GM21576 (cell line): Measurements from ENCODE around the gene MAST4.

Source experiments
- ATAC-seq: cut with Tn5 transposase; IDR thresholded peaks from one replicate; pipeline ENCODE4 v1.9.1; 2021; ENCODE audit warnings: mild to moderate bottlenecking, moderate library complexity; ENCODE audit not compliant: unreplicated experiment

The MAST4 gene

GRCh38 chr5:67031692-67032091 is 435.5 kb downstream of the MAST4 start:
- no peak for ATAC-seq

DNA sequence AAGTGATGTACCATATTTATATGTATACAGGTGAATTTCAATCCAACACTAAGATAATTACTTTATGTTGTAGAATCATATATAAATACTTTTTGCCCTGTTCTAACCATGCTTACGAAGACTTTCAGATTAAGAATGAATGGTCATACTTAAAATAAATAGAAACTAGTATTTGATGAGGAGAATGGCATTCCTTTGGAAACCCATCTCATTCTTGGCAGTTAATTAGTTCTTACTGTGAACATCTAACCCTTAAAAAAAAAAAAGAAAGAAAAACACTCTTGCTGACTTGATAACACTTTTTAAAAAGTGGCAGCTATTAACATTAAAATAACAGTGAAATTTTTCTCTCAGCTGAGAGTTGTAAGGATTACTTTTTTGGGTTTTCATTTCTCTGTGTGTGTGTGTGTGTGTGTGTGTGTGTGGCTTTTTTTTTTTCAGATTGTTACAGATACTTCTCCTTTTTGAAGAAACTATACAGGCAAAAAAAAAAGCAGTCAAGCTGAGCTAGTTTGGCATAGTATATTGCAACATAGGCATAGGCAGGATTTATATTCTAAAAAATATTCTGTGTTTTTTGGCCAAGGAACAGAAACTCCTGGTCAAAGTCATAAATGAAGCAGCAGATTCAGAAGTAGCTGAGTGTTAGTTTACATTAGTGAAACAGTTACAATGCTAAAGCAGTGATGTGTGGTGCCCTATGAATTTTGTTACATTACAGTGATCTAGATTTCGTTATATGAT is 436.9 kb downstream of the MAST4 start:
- no peak for ATAC-seq

DNA sequence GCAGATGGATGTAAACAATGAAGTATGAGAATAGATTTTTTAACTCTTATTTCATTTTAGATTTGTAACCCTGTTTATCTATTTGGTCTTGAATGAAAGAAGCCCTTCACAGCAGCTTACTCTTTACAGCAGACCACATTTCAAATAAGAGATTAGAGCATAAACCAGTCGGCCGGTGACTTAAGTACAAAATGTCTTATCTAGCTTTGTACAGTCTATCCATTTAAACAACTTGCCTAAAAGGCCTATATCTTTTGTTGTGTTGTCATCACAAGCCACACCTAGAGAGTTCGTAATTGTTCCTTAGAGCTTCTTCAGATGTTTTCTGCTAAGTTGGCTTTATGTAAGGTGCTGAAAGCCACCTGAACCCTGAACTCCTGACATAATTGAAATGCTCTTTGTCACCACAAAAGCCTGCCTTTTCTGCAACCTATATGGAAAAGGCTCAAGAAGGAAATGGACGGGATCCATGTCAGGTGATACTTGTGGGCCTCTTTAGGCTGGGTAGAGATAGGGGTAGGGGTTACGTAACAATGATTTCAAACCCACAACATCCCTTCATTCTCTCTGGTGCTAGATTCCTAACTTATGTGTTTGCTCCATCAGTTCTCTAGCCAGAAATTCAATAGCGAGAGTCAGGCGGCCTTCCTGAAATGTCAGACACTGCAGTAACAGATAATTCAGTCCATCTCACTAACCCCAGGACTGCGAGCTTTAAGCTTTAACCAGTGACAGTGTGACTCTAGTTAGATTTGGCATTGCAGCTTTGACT is 437.9 kb downstream of the MAST4 start:
- ATAC-seq, result no peak

DNA sequence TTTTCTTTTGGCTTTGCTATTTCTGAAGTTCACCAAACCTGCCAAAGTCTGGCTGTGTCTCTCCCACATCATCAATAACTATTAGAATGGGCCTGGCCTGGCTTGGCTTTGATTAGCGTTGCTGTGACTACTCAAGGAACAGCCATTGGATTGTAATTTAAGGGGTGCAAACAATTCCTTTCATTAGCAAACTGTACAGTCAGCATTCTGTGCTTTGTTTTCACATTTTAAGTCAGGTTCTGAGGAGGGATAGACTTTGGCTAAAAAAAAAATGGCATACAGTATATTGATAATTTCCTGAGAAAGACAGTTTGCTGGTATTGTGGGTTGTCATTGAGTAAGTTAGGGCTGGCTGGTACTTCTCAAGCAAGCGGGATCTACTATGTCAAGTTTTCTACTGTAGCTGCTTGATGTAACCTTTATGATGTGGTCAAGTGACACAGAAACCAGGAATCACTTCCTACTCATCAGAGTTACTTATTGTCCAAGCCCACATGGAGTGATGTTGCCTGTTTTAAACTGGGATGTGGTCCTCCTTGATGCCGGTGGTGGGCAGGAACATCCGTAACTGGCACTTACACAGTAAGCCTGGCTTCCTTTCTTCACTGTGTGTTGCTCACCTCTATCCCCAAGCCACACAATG is 439.0 kb downstream of the MAST4 start:
- no peak for ATAC-seq

DNA sequence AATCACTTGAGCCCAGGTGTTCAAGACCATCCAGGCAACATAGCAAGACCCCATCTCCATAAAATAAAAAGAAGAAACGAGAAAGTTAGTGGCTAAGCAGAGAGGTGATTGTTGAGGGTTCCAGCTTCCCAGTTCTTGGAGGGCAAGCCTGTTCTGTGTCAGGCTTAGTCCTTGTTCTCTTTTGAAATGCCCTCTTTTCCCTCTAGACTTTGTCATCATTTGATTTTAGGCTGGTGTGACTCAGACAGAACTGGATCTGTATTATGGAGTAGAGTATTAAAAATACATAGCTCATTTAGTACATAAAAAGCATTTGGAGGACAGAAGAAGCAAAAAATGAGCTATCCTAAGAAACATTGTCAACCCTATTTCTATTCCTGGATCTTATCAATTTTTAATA is 441.0 kb downstream of the MAST4 start:
- no peak for ATAC-seq

GRCh38 chr5:67038817-67039603 is 442.8 kb downstream of the MAST4 start:
- no peak for ATAC-seq

- no peak for ATAC-seq
Observed at GRCh38 chr5:67042176-67043003, 446.2 kb downstream of the MAST4 start.

DNA sequence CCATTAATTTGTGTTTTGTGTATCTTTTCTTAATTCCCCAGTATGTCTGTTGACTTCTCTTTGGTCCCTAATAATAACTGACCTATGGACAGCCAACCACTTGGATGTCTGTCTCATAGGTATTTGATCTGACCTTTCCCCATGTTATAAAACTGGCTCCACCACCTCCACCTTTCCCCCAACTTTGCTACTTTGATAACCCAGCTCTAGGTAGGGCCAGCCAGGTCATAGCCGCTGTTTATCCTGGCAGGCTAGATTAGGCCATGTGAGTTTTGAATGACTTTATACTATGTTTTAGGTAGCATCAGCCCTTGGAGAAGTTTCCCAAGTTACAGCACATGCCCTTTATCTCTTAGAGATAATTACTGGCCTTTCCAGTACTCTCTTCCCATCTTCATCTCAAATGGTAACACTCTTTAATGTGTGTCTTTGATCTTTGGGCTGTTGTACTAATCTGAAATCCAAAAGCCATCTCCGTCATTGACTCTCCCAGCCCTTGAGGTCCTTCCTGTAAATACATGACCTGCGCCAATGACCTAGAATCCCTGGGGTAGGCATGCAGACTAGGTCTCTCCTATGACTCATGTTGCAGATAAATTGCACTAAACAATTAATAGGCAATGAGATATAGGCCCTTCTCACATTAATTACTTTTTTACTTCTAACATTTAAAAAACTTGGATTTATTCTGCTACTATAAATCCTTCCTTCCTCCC is 447.8 kb downstream of the MAST4 start:
- ATAC-seq, result no peak

DNA sequence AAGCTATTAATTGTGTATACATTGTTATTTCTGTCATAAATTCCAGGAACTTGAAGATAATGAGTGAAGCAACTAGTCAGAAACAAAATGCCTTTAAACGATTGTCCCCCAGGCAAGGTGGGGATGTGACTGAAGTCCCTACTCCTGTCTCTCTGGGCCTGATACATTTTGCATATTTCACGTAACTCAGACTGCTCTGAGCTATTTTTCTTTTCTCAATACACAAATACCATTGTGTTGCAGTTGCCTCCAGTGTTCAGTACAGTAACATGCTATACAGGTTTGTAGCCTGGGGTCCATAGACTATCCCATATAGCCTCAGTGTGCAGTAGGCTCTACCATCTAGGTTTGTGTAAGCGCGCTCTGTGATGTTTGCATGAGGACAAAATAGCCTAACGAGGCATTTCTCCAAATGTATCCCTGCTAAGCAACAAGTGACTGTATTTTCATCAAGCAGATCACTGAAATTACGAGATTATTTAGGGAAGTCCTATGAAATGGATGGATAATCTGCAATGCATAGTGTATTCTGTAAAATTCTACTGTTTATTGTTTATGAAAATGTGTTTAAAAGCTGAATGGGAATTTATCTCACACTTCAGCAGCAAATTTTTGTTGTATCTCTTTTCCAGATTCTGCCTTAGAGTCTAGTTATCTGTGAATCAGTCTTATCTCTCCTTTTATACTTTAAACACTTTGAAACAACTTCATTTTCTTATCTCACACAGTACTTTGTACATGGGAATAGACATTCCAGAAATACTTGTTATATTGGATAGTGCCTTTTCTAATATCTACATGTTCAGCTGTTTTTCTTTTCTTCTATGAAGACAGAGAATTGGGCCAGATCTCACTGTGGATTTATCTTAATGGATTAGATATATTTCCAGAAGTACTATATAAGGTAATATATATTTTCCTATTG is 449.9 kb downstream of the MAST4 start:
- no peak for ATAC-seq

DNA sequence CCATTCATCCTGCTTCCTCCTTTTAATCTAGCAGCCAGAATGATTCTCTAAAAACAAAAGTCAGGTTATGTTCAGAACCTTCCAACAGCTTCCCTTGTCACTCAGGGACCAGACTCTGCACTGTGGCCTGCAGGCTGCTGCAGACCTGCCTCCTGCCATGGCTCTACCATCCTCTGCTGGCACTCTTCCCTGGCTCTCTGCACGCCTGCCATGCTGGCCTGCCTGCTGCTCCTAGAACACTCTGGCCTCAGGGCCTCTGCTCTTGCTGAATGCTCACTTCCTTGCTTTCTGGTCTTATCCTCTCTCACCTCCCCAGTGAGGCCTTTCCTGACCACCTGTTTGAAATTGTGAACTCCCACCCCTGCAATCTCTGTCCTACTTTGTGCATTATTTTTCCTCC is 451.0 kb downstream of the MAST4 start:
- no peak for ATAC-seq

DNA sequence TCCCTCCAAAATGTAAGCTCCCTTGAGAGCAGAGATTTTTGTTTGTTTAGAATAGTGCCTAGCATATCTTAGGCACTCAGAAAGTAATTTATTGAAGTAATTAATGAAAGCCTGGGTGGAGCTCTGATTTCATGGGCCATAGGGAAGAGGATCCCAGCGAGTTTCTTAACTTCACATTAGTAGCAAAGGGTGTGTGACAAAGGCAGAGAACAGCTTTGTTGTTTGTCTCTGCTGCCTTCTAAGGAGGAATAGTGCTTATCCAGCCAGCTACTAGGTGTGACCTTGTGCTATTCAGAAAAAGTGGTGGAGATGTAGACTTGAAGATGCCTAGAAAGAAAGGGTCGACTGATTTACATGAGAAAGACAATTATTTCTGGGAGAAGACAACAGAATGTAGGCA is 451.4 kb downstream of the MAST4 start:
- no peak for ATAC-seq

- no peak for ATAC-seq
Observed at GRCh38 chr5:67050125-67050524, 453.9 kb downstream of the MAST4 start.

DNA sequence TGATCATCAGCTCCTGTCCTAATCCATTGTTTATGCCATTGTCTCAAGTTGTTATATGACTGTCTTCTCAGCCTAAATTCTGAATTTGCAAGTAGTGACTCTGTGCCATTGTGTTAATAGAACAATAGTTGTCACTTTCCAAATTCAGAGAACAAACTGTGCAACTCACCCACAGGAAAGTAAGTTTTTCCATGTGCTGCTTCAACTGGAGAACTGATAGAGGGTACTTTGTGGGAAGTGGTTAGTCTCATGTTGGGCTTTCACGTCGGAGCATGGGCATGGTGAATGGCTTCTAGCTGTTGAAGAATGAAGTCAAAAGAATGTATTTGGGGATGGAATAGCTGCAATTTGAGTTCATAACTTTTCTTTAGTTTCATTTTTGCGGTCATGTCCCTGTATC is 454.4 kb downstream of the MAST4 start:
- no peak for ATAC-seq

DNA sequence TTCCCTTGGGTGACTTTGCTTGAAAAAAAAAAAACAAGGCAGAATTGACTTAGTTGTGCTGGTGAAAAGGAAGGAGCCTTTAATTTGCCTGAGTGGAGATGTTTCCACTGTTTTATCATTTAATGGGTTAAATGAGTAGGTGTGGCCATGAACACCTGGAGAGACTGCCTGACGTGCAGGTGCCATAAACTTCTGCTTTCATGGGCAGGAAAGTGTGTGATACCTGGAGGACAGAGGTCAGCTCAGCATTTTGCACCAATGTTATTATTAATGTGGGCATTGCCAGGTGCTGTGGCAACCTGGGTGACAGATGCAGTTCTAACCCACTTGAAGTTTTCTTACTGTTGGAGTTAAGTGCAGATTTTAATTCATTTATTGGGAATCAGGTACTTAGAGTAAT is 455.0 kb downstream of the MAST4 start:
- no peak for ATAC-seq

- ATAC-seq, result no peak
Observed at GRCh38 chr5:67052034-67052433, 455.8 kb downstream of the MAST4 start.

DNA sequence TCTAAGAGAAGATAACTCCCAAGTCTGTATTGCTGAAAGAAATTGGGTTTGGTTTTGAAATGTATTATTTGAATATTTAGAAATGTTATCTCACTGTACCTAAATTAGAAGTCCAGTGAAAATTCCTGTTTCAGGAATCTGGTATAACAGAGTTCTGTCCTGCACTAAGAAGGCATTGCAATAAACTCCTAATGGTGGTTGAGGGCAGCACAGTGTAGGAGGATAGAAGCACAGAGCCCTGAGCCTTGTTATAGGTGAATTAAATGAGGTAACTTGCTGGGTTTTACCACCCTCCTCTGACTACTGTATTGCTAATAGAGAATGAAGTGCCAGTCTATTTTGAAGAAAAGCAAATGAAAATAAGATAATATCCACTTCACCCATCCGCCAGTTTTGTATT is 457.0 kb downstream of the MAST4 start:
- ATAC-seq, result no peak

- no peak for ATAC-seq
Observed at GRCh38 chr5:67058998-67059743, 463.0 kb downstream of the MAST4 start.
